Measurements from ENCODE around the gene TFDP1. TPM values are rescaled to one million over a fixed set of nuclear protein-coding genes. Genes with fewer than 3 reads are reported as not detected.
A peak's percentile ranks its signal among the peaks of the same experiment; 100 is the strongest.

TFDP1 gene
- total and polyA plus RNA-seq, 8 donors = 27.3 to 207 (median 56.3) TPM

DNA sequence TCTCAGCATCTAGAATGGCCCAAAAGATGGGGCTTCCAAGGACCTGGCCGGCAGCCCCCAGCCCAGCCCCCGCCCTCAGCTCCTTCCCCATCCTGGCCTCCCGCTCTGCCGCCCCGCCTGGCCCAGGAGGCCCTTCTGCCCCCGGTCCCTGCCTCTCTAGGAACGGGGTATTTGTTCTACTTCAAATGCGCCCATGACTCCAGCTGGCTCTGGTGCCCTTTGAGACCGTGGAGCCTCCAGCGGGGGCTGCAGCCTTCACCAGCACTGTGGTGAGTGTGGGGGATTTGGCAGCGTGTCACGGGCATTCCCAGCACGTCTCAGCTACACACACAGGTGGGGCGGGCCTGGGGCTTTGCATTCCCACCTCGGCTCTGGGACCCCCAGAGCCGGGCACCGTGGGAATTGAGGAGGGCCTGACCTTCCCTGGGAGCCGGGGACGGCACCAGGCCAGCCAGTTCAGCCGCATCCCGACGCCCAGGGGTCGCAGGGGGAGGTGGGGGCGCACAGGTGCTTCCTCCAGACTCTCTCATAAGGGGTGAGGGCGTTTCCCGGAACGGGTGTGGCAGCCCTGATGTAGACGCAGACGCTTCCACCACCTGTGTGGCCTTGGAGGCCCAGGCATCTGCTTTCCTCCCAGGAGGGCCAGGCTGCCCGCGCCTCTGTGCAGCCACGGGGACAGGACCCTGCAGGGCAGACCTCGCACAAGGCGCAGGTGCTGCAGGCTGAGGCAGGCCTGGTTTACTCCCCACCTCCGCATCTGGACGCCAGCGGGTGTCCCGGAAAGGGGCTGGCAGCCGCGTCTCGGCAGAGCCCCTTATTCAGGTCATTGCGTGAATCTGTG, 72.5 kb downstream of the TFDP1 start:
- peaks cover 0 to 14% (median 2%) of the 10 kb centered on the region in 4 donors for H3K9me3 ChIP-seq
- peak overlapping the region in 4 of 5 donors; percentile 54 to 64 (median 58) for H3K27ac ChIP-seq
- DNase-seq = peak in 1 of 2 donors; percentile 25
- H3K36me3 ChIP-seq = no peaks in the 10 kb centered on the region
- peaks cover 13 to 25% (median 13%) of the 10 kb centered on the region in 4 donors for H3K4me1 ChIP-seq
- peaks cover 0 to 5% (median 0%) of the 10 kb centered on the region in 3 donors for H3K27me3 ChIP-seq
- WGBS, 5 donors = 68 to 89% (median 74%) methylated on average over 22 to 42 of the region's 42 CpGs
- peak overlapping the region in 3 of 4 donors; percentile 5 to 30 (median 20) for H3K4me3 ChIP-seq
- intact Hi-C loops (cut with DNase I; ENCODE audit: low total_unique reads) = no loop called here
- TF ChIP-seq POLR2A (IDR thresholded peaks at IDR 0.05) (no peak), POLR2AphosphoS5 (IDR thresholded peaks at IDR 0.05) (no peak)

DNA sequence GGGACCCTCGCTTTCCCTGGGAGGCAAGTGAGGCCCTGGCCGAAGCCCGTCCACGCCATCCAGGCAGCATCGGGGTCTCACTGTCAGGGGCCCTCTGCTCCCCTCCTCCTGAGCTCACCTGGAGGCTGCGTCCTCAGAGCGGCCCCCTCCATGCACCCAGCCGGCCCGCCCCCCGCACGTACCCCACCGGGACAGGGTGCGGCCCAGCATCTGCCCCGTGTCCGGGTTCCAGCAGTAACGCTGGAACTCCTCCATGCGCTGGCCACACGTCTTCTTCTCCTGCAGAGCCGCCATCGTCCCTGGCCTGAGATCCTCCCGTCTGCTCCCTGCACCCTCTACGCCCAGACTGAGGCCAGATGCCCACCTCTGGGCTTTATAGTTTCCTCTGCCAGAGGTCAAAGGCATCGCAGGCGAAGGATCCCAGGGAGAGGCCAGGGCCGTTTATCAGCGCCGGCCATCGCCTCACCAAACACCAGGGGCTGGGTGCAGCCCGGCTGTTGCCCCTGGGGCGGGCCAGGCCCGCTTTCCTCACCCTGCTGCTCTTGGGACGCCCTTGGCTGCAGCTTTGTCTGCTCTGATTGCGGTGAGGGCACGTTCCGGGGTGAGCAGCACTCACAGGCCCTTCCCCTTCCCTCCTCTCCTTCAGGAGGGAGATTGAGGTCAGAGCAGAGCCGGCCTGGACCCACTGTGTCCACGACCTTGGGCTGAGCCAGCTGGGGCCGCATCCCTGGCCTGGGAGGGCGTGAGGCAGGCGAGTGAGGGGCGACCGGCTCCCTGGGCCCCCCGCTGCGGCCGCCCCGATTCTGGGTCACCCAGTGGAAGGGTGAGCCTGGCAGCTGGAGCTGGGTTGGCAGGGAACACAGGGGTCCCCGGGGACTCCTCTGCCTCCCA, 73.5 kb downstream of the TFDP1 start, which contains the start of gene ATP4B:
Gene ATP4B (minus strand): TSS at position 348 of the 891 bp plus-strand sequence. CDS start 54 bp downstream, at position 294.
- intact Hi-C loops (cut with DNase I; ENCODE audit: low total_unique reads) = no loop called here
- 46 to 89% (median 55%) methylated on average over 18 to 47 of the region's 47 CpGs for WGBS, 5 donors
- Histone ChIP-seq H3K9me3 (peaks cover 0 to 14% (median 2%) of the 10 kb centered on the region in 4 donors), H3K4me1 (peaks cover 13 to 23% (median 13%) of the 10 kb centered on the region in 4 donors), H3K27ac (peak within 1 kb of the TSS; percentile 24 to 64 (median 55)), H3K27me3 (peaks cover 0 to 5% (median 0%) of the 10 kb centered on the region in 3 donors), H3K36me3 (no peaks in the 10 kb centered on the region), H3K4me3 (peak within 1 kb of the TSS in 2 of 4 donors; percentile 20 to 30)
- DNase-seq = peak; percentile 72 to 77
- peak in 2 of 3 donors; percentile 55 to 68 for TF ChIP-seq POLR2AphosphoS5 (IDR thresholded peaks at IDR 0.05)
- TF ChIP-seq, protein P1, sequence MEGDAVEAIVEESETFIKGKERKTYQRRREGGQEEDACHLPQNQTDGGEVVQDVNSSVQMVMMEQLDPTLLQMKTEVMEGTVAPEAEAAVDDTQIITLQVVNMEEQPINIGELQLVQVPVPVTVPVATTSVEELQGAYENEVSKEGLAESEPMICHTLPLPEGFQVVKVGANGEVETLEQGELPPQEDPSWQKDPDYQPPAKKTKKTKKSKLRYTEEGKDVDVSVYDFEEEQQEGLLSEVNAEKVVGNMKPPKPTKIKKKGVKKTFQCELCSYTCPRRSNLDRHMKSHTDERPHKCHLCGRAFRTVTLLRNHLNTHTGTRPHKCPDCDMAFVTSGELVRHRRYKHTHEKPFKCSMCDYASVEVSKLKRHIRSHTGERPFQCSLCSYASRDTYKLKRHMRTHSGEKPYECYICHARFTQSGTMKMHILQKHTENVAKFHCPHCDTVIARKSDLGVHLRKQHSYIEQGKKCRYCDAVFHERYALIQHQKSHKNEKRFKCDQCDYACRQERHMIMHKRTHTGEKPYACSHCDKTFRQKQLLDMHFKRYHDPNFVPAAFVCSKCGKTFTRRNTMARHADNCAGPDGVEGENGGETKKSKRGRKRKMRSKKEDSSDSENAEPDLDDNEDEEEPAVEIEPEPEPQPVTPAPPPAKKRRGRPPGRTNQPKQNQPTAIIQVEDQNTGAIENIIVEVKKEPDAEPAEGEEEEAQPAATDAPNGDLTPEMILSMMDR (IDR thresholded peaks at IDR 0.05) = no peak

DNA sequence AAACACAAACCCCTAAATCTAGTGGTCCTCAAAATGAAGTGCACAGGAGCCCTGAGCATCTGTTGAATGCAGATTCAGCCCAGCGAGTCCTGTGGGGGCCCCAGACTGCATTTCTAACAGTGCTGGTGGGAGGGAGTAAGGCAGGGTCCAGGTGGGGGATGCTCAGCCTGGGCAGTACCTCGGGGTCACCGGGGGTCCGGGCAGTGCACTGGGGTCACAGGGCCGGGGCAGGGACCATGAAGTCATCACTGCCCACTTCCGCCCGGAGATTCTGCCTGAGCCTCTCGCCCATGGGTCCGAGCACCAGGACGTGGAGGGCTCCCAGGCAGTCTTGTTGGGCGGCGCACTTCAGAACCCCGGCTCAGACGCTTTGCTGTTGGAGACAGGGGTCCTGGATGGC, 74.3 kb downstream of the TFDP1 start:
- H3K27me3 ChIP-seq = peaks cover 0 to 5% (median 0%) of the 10 kb centered on the region in 3 donors
- H3K4me3 ChIP-seq = no peak overlapping the region
- DNase-seq = peak in 1 of 2 donors; percentile 23
- peaks cover 0 to 14% (median 2%) of the 10 kb centered on the region in 4 donors for H3K9me3 ChIP-seq
- intact Hi-C loops (cut with DNase I; ENCODE audit: low total_unique reads) = no loop called here
- peak overlapping the region in 4 of 5 donors; percentile 46 to 64 (median 58) for H3K27ac ChIP-seq
- no peak for TF ChIP-seq EP300 (IDR thresholded peaks at IDR 0.05)
- TF ChIP-seq POLR2A (IDR thresholded peaks at IDR 0.05) = no peak
- TF ChIP-seq, protein P1 (IDR thresholded peaks at IDR 0.05) = no peak
- TF ChIP-seq POLR2AphosphoS5 (IDR thresholded peaks at IDR 0.05) = no peak
- H3K36me3 ChIP-seq = no peaks in the 10 kb centered on the region
- peaks cover 13 to 16% (median 13%) of the 10 kb centered on the region in 4 donors for H3K4me1 ChIP-seq
- WGBS, 5 donors = 72 to 89% (median 81%) methylated on average over 10 to 14 of the region's 14 CpGs

- intact Hi-C loops (cut with DNase I; ENCODE audit: low total_unique reads) = no loop called here
- WGBS, 5 donors = 91 to 95% (median 92%) methylated on average over 8 of the region's 8 CpGs
- no peak for DNase-seq
These were observed 74.8 kb downstream of the TFDP1 start for GRCh38 chr13:113659337-113659736.

More at GRCh38 chr13:113659337-113659736, 74.8 kb downstream of the TFDP1 start:
- peak overlapping the region in 3 of 5 donors; percentile 28 to 62 (median 53) for H3K27ac ChIP-seq
- TF ChIP-seq, protein P1 (IDR thresholded peaks at IDR 0.05) = no peak
- TF ChIP-seq EP300 (IDR thresholded peaks at IDR 0.05) (no peak), POLR2AphosphoS5 (IDR thresholded peaks at IDR 0.05) (no peak), POLR2A (IDR thresholded peaks at IDR 0.05) (no peak)
- peaks cover 13 to 20% (median 16%) of the 10 kb centered on the region in 4 donors for H3K4me1 ChIP-seq
- H3K4me3 ChIP-seq = no peak overlapping the region
- peaks cover 0 to 14% (median 2%) of the 10 kb centered on the region in 4 donors for H3K9me3 ChIP-seq
- no peaks in the 10 kb centered on the region for H3K36me3 ChIP-seq
- peaks cover 0 to 5% (median 0%) of the 10 kb centered on the region in 3 donors for H3K27me3 ChIP-seq
